Stimulated activated CD8-positive, alpha-beta memory T cell treated with anti-CD3 and anti-CD28 coated beads, Interleukin-12 subunit alpha, Interleukin-12 subunit beta, amount 100 ng/mL, for 1 hour (primary cell): ENCODE measurements around the gene CASQ1.

Experiments
- DNase-seq: peaks from one replicate; pipeline ENCODE4 v3.0.0-alpha.2; 2020; ENCODE audit warnings: low read depth

Gene CASQ1

DNA sequence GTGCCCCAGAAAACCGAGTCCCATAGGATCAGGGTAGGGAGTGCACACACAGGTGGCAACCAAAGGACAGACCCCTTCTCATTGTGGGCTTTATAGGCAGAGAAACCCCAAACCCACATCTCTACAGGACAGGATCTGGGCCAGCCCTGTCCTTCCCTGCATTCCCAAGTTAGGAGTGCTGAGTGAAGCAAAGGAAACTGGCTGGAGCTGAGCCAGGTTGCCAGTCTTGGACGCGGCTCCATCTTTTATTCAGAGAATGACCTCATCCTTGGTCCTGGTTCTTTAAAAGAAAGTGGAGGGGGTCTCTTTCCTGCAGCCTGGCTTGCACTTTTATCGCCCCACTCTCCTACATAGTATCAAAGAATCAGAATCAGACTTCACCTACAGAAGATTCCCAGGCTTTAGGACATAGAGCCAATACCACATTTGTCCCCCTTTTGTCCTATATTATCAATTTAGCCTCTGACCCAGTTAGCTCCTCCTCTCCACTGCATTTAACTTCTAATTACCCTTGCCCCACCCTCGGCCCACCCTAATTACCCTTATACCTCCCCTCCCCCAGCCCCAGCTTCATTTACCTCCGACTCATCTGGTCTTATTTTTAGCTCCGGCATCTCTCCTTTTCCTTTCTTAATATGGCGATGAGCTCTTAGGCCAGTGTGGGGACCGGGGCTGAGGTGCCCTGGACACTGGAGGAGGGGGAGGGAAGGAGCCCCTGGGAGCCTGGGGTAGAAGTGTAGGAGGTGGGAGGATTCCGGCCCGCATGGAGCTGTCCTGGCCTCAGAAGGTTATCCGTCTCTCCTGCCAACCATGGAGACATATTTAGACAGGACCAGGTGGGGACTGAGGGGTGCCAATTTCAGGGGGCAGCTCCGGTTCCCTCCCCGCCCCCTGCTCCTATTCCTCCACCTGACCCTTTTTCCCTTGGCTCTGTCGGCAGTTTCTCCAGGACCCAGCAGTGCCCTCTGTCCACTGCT lies at the start of gene CASQ1:
Gene CASQ1, plus strand, starts transcription at position 927 of the 977 bp plus-strand sequence. CDS start 177 bp downstream, outside the sequence.
- DNase-seq: no peak

DNA sequence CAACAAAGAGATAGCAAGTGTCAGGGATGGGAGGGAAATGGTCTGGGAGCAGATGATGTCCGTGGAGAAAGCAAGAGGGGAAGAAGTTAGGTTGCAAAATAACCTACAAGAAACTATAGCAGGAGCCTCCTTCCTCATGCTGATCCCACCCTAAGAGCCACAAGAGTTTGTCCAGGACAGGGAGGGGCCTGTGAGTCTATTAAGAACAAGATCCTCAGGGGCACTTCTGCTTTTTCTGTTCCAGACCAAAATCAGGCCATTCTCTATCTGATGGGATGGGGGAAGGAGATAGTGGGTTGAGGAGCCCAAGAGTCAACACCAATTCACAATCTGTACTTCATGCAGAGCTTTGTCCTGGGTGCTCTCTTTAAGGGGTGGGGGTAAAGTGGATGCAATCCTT lies 46.7 kb upstream of the CASQ1 start:
- DNase-seq: no peak

DNA sequence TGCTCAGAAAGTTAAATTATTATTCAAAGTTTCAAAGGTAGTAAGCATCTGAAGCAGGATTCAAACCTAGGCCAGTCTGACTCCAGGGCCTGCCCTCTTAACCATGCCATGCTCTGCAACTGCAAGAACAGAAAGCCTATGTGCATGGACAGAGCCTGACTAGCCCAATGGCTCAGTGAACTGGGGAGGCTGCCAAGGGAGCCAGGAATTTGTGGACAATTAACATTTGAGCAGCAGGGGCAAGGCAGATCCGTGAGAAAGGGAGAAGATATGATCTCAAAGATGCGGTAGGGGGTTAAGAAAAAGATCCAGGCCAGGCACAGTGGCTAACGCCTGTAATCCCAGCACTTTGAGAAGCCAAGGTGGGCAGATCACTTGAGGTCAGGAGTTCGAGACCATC lies 45.5 kb upstream of the CASQ1 start:
- DNase-seq: no peak

DNA sequence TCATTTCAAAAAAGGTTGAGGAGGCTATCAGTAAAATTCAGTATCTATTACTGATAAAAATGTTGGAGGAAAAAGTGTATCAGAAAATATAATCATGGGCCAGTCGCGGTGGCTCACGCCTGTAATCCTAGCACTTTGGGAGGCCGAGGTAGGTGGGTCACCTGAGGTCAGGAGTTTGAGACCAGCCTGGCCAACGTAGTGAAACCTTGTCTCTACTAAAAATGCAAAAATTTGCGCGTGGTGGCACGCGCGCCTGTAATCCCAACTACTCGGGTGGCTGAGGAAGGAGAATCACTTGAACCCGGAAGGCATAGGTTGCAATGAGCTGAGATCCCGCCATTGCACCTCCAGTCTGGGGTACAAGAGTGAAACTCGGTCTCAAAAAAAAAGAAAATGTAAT lies 44.3 kb upstream of the CASQ1 start:
- no peak for DNase-seq

DNA sequence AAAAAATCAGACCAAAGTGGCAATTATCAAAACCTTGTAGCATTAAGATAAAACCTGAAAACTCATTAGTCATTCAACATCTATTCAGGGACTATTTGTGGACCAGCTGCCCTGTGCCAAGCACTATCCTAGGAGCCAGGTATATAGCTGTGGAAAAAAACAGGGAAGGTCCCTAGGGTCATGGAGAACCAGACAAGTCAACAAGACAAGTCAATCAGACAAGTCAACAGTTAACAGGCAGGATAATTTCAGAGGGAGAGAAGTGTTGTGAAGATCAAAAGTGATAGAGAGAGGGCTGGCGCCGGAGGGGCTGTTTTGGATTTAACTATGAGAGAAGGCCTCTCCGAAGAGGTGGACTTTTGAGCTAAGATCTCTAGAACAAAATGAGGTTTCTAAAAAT lies 42.3 kb upstream of the CASQ1 start:
- no peak for DNase-seq

DNA sequence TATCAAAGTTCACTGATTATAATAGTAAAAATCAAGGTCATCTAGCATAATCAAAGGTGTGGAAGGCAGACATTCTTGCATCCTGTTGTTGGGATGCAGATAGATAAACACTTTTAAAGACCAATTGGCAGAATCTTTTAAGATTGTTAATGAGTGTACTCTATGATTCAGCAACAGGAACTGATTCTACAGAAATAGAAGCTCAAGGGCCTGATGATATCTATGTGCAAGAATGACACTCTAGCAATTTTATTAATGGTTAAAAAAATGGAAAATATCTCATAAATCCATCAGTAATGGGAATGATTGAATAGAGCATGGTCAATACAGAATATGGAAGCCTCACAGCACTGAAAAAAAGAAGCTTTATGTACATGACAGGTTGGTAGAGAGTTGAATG lies 41.1 kb upstream of the CASQ1 start:
- DNase-seq: no peak

DNA sequence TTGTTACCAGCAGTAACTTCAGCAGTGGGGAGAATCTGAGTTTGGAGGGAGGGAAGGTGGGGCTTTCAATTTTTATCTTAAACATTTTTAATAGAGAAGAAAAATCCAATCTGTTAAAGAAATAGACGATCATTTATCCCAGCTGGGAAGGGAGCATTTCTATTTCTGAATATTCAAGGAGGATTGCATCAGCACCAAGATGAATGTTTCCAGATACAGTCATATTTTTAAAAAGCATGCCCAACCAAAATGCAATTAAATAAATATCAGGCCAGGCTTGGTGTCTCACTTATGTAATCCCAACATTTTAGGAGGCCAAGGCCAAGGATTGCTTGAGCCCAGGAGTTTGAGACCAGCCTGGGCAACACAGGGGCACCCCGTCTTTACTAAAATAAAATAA lies 40.7 kb upstream of the CASQ1 start:
- no peak for DNase-seq

DNA sequence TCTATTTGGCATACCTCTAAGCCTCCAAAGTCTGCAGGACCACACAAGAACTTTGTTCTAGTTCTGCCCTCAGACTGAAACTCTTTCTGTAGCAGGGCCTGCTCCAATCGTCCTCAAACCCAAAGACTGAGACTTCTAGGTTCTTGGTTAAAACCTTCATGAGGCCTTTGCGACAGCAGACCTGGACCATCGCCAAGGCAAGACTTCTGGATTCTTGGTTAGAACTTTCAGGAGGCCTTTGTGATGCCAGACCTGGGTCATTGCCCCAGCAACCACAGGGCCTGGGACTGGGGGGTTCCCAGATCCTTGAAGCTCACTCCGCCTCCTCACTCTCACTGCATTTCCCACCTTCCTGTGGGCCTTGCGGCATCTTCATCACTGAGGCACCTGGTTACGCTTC lies 39.1 kb upstream of the CASQ1 start, which contains the start of gene ATP1A4:
Gene ATP1A4, plus strand, starts transcription at position 301 of the 400 bp plus-strand sequence. CDS start 438 bp downstream, outside the sequence.
- DNase-seq: no peak

DNA sequence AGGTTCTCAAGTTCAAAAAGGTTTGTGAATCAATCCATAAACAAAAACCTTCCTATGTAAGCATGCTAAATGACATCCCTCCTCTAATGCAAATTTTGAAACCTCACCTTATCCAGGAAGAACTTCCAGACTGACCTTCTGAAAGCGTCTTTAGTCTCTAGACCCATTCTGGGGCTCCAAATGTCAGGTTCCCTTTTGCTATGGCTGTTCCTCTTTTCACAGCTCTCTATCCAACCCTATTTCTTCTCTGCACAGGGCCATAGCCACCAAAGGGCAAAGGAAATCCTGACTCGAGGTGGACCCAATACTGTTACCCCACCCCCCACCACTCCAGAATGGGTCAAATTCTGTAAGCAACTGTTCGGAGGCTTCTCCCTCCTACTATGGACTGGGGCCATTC lies 35.6 kb upstream of the CASQ1 start:
- DNase-seq: no peak

DNA sequence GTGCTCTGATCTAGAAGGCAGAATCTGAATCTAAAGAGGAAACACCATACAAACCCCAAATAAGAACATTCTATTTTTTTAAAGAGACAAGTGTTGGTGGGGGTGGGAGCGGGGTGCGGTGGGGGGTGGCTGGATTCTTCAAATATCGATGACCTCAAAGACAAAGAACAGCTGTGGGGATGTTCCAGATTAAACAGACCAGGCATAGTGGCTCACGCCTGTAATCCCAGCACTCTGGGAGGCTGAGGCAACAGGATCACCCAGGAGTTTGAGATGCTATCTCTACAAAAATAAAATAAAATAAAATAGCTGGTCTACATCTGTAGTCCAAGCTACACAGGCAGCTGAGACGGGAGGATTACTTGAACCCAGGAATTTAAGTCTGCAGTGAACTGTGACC lies 34.0 kb upstream of the CASQ1 start:
- DNase-seq: no peak

DNA sequence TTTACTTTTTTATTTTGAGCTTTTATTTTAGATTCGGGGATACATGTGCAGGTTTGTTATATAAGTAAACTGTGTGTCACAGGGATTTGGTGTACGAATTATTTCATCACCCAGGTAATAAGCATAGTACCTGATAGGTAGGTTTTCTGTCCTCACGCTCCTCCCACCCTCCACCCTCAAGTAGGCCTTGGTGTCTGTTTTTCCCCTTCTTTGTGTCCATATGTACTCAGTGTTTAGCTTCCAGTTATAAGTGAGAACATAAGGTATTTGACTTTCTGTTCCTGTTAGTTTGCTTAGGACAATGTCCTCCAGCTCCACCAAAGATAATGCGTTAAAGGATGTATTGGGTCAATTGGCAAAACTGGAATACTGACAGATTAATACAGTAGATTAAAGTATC lies 33.2 kb upstream of the CASQ1 start:
- no peak for DNase-seq

DNA sequence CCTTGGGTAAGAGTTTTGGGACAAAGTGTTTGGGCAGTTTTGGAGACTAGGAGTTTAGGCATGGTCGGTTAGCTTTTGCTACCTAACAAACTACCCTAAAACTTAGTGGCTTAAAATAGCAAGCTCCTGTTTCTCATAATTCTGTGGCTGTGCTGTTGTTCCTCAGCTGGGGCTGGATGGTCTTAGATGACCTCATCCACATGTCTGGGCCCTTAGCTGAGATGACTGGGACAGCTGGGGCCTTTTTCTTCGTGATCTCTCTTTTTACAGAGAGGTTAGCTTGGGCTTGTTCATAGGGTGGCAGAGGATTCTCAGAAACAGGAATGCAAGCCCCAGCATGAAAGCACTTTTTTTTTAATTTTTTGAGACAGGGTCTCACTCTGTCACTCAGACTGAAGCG lies 32.3 kb upstream of the CASQ1 start:
- DNase-seq: no peak

DNA sequence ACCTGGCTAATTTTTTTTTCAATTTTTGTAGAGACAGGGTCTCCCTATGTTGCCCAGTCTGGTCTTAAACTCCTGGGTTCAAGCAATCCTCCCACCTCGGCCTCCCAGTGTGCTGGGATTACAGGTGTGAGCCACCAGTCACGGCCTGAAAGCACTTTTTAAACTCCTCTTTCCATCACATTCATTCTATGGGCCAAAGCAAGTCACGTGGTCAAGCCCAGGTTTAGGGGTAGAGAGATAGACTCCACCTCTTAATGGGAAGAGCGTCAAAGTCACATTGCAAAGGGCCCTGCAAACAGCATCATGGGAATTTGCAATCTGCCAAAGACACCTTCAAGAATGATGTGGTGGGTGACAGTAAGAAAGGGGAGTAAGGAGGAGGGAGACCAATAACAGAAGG lies 31.8 kb upstream of the CASQ1 start:
- DNase-seq: no peak

DNA sequence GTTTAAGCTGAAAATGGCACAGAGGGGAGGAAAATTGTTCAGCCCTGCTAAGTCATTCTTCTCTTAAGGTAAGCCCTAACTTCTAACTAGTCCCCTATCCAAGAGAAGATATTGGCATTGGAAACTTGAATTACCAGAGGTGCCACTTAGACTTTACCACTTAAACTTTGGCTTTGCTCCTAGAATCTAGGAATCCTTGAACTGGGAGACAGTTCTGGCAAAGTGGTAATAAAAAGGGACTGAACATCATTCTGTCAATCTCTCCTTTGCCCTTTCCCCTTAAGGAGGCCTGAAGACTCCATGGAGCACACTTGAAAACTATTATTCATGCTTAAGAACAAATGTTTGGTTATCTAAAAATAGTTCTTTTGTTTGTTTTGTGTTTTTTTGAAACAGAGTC lies 30.5 kb upstream of the CASQ1 start:
- DNase-seq: no peak

DNA sequence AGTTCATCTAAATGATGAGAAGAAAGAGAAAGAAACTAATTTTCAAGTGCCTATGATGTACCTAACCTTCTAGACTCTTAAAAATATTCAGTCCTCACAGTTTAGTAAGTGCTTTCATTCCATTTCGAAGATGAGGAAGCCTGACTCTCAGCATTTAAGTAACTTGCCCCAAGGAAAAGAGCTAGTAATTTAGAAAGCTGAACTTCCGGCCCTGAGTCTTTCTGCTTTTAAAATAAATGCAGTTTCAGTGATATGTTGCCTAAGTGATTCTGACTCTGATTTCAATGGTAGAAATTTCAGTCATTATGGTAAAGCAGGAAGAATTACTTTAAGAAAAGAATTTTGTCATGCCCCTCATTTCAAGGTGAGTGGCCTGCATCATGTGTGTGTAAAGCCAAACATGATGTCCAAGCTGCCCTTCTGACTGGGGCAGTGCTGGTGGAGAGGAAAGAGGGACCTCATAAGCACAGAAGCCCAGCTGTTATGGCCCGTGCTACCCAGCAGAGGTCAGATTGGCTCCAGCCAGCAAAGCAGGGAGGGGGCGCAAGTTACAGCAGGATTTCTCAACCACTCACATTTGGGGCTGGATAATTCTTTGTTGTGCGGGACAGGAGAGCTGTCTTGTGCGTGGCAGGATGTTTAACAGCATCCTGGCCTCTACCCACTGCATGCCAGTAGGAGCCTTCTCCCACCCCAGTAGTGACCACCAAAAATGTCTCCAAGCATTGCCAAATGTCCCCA lies 28.2 kb upstream of the CASQ1 start:
- DNase-seq: no peak

DNA sequence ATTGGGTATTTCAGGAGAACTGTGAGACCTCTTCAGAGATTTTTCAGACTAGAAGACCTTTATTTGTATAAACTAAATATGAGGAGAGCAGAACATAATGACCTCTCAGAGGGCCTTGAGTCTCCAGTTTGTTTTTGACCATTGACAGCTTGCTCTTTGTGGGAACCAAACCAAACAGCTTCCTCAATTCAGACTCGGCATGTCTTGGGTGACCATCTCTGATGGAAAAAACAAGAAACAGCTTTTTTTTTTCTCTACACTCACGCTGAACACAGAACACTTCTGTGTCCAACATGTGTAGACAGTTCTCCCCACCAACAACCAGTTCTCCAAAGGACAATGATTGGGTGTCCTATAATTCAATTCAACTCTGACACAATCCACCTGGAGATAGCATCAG lies 27.4 kb upstream of the CASQ1 start:
- no peak for DNase-seq

DNA sequence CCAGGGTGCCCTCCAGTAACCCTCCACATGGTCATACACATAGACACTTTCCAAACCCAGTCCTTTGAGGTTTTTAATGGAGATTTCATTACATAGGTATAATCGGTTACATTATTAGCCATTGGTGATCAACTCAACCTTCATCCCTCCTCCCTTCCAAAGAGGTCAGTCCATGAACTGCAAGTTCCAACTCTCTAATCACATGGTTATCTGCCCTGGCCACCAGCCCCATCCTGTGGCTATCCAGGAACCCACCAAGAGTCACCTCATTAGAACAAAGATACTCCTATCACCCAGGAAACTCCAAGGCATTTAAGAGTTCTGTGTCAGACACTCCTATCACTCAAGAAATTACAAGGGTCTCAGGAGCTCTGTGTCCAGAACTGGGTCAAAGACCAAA lies 26.8 kb upstream of the CASQ1 start:
- no peak for DNase-seq

DNA sequence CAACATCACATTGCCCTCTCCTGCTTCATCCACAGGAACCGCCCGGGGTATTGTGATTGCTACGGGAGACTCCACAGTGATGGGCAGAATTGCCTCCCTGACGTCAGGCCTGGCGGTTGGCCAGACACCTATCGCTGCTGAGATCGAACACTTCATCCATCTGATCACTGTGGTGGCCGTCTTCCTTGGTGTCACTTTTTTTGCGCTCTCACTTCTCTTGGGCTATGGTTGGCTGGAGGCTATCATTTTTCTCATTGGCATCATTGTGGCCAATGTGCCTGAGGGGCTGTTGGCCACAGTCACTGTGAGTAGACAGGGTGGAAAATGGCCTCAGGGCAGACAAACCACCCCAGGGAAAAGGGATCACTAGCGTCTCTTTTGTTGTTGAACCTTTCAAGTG lies 26.3 kb upstream of the CASQ1 start:
- DNase-seq: no peak

DNA sequence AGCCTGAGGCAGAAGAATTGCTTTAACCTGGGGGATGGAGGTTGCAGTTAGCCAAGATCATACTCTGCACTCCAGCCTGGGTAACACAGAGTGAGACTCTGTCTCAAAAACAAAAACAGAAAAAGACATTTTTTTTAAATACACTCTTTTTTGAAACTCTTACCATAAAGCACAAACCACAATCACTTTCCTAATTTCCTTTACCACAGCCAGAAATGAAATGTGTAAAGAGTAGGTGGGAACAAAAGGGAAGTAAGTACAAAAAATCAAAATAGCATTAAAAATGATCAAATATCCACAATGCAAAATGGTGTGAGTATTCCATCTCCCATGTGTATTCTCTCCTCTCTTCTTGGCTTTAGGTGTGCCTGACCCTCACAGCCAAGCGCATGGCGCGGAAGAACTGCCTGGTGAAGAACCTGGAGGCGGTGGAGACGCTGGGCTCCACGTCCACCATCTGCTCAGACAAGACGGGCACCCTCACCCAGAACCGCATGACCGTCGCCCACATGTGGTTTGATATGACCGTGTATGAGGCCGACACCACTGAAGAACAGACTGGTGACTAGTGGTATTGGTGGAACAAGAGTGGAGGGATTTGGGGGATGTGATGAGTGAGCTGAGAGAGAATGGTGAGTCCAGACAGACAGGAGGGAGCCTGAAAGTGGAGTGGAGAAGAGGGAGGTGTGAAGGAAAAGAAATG lies 24.1 kb upstream of the CASQ1 start:
- DNase-seq: no peak

DNA sequence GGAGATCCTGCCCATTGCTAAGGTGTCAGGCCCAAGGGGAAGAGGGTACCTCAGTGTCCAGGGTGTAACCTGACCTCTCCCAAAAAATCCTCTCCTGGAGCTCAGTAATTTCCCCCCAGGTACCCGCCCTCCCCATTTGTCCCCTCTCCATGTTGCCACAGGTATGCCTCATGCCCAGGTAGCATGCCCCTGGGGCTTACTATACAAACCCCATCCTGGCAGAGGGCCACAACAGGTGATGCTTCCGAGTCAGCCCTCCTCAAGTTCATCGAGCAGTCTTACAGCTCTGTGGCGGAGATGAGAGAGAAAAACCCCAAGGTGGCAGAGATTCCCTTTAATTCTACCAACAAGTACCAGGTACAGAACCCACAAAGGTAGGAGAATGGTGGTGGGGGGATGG lies 23.3 kb upstream of the CASQ1 start:
- DNase-seq: no peak

DNA sequence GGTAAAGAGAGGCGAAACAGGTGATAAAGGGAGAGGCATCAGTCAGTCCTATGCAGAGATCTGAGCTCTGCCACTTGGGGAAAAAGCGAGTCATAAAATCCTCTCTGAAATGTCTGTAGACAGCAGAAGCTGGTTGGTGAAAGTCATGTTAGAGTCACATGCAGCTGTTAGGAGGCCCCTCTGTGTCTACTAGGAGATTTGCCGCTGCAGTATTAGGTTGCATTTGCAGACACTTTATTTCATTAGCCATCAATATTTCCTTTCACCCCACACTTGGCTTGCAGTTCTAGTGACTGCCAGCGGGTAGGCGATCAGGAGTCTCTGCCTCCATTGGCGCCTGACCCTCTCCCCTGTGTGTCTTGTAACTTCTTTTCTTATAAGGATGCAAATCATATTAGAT lies 22.8 kb upstream of the CASQ1 start:
- DNase-seq: no peak

DNA sequence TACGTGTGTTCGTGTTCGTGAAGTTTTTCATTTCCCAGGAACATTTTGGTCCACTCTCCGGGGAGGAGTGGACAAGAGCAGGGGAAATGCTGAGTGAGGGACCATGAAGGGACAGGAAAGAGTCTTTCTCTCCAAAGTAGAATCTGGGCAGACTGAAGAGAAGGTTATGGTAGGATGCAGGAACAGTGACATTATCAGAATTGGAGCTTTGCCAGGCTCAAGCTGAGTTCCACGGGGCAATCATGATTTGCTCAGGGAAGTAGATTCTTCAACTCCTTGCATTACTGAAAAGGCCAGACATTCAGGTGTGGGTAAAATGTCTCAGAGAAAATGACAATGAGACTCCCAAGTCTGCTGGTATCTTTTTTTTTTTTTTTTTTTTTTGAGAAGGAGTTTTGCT lies 22.4 kb upstream of the CASQ1 start:
- DNase-seq: no peak
